Measurements from ENCODE around the gene PERCC1. TPM values are rescaled to one million over a fixed set of nuclear protein-coding genes. Genes with fewer than 3 reads are reported as not detected.

PERCC1 gene
- total RNA-seq, 1 donor: not detected

GRCh38 chr16:1443980-1444729 lies 13.3 kb downstream of the PERCC1 start, which contains the start of gene CCDC154:
CCDC154 (minus strand) TSS chr16:1444556; CDS start chr16:1444322, 234 bp downstream.
- no peak for DNase-seq (ENCODE audit: low read depth)
- H3K4me3 ChIP-seq (ENCODE audit: low read depth, low read length): no peak within 1 kb of the TSS
- no peak for TF ChIP-seq CTCF (IDR thresholded peaks at IDR 0.05; ENCODE audit: insufficient read depth, low read length)

GRCh38 chr16:1444730-1445517 lies 14.0 kb downstream of the PERCC1 start:
- DNase-seq (ENCODE audit: low read depth): no peak
- H3K4me3 ChIP-seq (ENCODE audit: low read depth, low read length): no peak overlapping the region
- TF ChIP-seq CTCF (IDR thresholded peaks at IDR 0.05; ENCODE audit: insufficient read depth, low read length): no peak

GRCh38 chr16:1445518-1446203 lies 14.8 kb downstream of the PERCC1 start:
- no peak for DNase-seq (ENCODE audit: low read depth)
- TF ChIP-seq CTCF (IDR thresholded peaks at IDR 0.05; ENCODE audit: insufficient read depth, low read length): no peak
- no peak overlapping the region for H3K4me3 ChIP-seq (ENCODE audit: low read depth, low read length)

GRCh38 chr16:1446296-1447080 lies 15.6 kb downstream of the PERCC1 start:
- H3K4me3 ChIP-seq (ENCODE audit: low read depth, low read length): no peak overlapping the region
- no peak for TF ChIP-seq CTCF (IDR thresholded peaks at IDR 0.05; ENCODE audit: insufficient read depth, low read length)
- no peak for DNase-seq (ENCODE audit: low read depth)

GRCh38 chr16:1447965-1448364 lies 17.1 kb downstream of the PERCC1 start:
- DNase-seq (ENCODE audit: low read depth): no peak
- no peak for TF ChIP-seq CTCF (IDR thresholded peaks at IDR 0.05; ENCODE audit: insufficient read depth, low read length)
- no peak overlapping the region for H3K4me3 ChIP-seq (ENCODE audit: low read depth, low read length)

- TF ChIP-seq CTCF (IDR thresholded peaks at IDR 0.05; ENCODE audit: insufficient read depth, low read length): no peak
- H3K4me3 ChIP-seq (ENCODE audit: low read depth, low read length): no peak overlapping the region
- DNase-seq (ENCODE audit: low read depth): no peak
Observed at GRCh38 chr16:1448536-1449116, 17.7 kb downstream of the PERCC1 start.
